Tibial nerve (tissue), 4 donors: ENCODE results near the gene NFAM1. TPM values are rescaled to one million over a fixed set of nuclear protein-coding genes. Genes with fewer than 3 reads are reported as not detected.

Source experiments
- DNase-seq, 2 donors: peaks; one replicate each; pipeline ENCODE4 v3.0.0-alpha.2; 2019; ENCODE audit warnings: low spot score in 2 of 2
- H3K27ac ChIP-seq, 4 donors: fragments of 200-600 bp; sonication (generic) in 3 of 4; one replicate each; pipeline ENCODE4 v1.5.1; 2017 to 2019; ENCODE audit warnings: mild to moderate bottlenecking in 1 of 4
- H3K27me3 ChIP-seq, 2 donors: fragments of 200-600 bp; sonication (generic) in 1 of 2; one replicate each; pipeline versions ENCODE4 v1.5.1 to v1.6.0; 2017 to 2019
- H3K36me3 ChIP-seq, 3 donors: fragments of 200-600 bp; sonication (generic); one replicate each; pipeline ENCODE4 v1.5.1; 2018 to 2019
- H3K4me1 ChIP-seq, 4 donors: fragments of 200-600 bp; sonication (generic) in 3 of 4; one replicate each; pipeline ENCODE4 v1.5.1; 2017 to 2019
- H3K4me3 ChIP-seq, 4 donors: fragments of 200-600 bp; sonication (generic) in 3 of 4; one replicate each; pipeline ENCODE4 v1.5.1; 2017 to 2019; ENCODE audit warnings: mild to moderate bottlenecking in 1 of 4, moderate library complexity in 1 of 4
- H3K9me3 ChIP-seq, 4 donors: fragments of 200-600 bp; sonication (generic) in 3 of 4; one replicate each; pipeline ENCODE4 v1.5.1; 2017 to 2019
- CTCF ChIP-seq, 5 experiments: fragments of 200-600 bp in 3 of 5; fragments of 450-650 bp in 2 of 5; sonication (generic) in 3 of 5; IDR thresholded peaks; one replicate each; pipeline ENCODE4 v1.5.1; 2016 to 2019; ENCODE audit warnings: antibody characterized with exemption in 5 of 5, mild to moderate bottlenecking in 3 of 5, moderate library complexity in 2 of 5
- EP300 ChIP-seq, 2 donors: sonication (generic); formaldehyde crosslinking; IDR thresholded peaks; one replicate each; pipeline ENCODE4 v1.6.1; 2017; ENCODE audit warnings: antibody characterized with exemption in 2 of 2, mild to moderate bottlenecking in 1 of 2
- POLR2A ChIP-seq, 2 donors: fragments of 450-650 bp; IDR thresholded peaks; one replicate each; pipeline ENCODE4 v1.6.1; 2017; ENCODE audit warnings: antibody characterized with exemption in 2 of 2, mild to moderate bottlenecking in 2 of 2, moderate library complexity in 2 of 2
- WGBS, 2 donors: methylation state at CpG; one replicate each; pipeline ENCODE4 v1.1.5; 2018; 5-methylcytosine and 5-hydroxymethylcytosine counted together
- total RNA-seq, 4 donors: library from RNA; depleted of rRNA; stranded (reverse); fragments of >200 nt; gene quantifications; one replicate each; pipeline ENCODE4 v1.1.0, GENCODE V29; 2016

The NFAM1 gene
- total RNA-seq, 4 donors from 2014 or later: 1.8 to 2.8 (median 2.2) TPM

GRCh38 chr22:42452916-42453315, 20.7 kb upstream of the NFAM1 start:
- DNase-seq: no peak
- H3K36me3 ChIP-seq: no peaks in the 10 kb centered on the region
- H3K27me3 ChIP-seq: peaks cover 0 to 6% of the 10 kb centered on the region in 2 donors
- H3K4me1 ChIP-seq: no peaks in the 10 kb centered on the region
- H3K9me3 ChIP-seq: no peaks in the 10 kb centered on the region
- 77 to 80% methylated on average over 6 of the region's 6 CpGs for whole genome bisulfite sequencing, 2 donors
- H3K27ac ChIP-seq: no peak overlapping the region
- TF ChIP-seq CTCF (IDR thresholded peaks at IDR 0.05) (no peak), POLR2A (IDR thresholded peaks at IDR 0.05) (no peak), EP300 (IDR thresholded peaks at IDR 0.05) (no peak)
- H3K4me3 ChIP-seq: no peak overlapping the region

GRCh38 chr22:42452456-42452855, 20.3 kb upstream of the NFAM1 start:
- no peaks in the 10 kb centered on the region for H3K4me1 ChIP-seq
- WGBS, 2 donors: 82 to 83% methylated on average over 4 to 11 of the region's 11 CpGs
- no peak for DNase-seq

GRCh38 chr22:42451499-42452145, 19.4 kb upstream of the NFAM1 start:
- no peak overlapping the region for H3K27ac ChIP-seq
- WGBS, 2 donors: 82 to 86% methylated on average over 11 of the region's 11 CpGs
- no peak for TF ChIP-seq EP300 (IDR thresholded peaks at IDR 0.05)
- TF ChIP-seq CTCF (IDR thresholded peaks at IDR 0.05): no peak
- no peak for TF ChIP-seq POLR2A (IDR thresholded peaks at IDR 0.05)
- H3K9me3 ChIP-seq: no peaks in the 10 kb centered on the region
- DNase-seq: no peak
- no peaks in the 10 kb centered on the region for H3K4me1 ChIP-seq
- H3K27me3 ChIP-seq: no peaks in the 10 kb centered on the region
- H3K4me3 ChIP-seq: no peak overlapping the region
- H3K36me3 ChIP-seq: no peaks in the 10 kb centered on the region

More at GRCh38 chr22:42452456-42452855, 20.3 kb upstream of the NFAM1 start:
- Histone ChIP-seq H3K4me3 (no peak overlapping the region), H3K27me3 (peaks cover 0 to 2% of the 10 kb centered on the region in 2 donors), H3K9me3 (no peaks in the 10 kb centered on the region), H3K27ac (no peak overlapping the region), H3K36me3 (no peaks in the 10 kb centered on the region)
- TF ChIP-seq CTCF (IDR thresholded peaks at IDR 0.05): no peak
- TF ChIP-seq POLR2A (IDR thresholded peaks at IDR 0.05): no peak
- no peak for TF ChIP-seq EP300 (IDR thresholded peaks at IDR 0.05)

- Histone ChIP-seq H3K27ac (no peak overlapping the region), H3K36me3 (no peaks in the 10 kb centered on the region), H3K4me1 (no peaks in the 10 kb centered on the region), H3K4me3 (no peak overlapping the region), H3K27me3 (no peaks in the 10 kb centered on the region), H3K9me3 (no peaks in the 10 kb centered on the region)
- WGBS, 2 donors: 85% methylated on average over 6 of the region's 6 CpGs
- TF ChIP-seq CTCF (IDR thresholded peaks at IDR 0.05) (no peak), EP300 (IDR thresholded peaks at IDR 0.05) (no peak), POLR2A (IDR thresholded peaks at IDR 0.05) (no peak)
- no peak for DNase-seq
Observed at GRCh38 chr22:42450862-42451261, 18.7 kb upstream of the NFAM1 start.

GRCh38 chr22:42446151-42446550, 13.9 kb upstream of the NFAM1 start:
- TF ChIP-seq EP300 (IDR thresholded peaks at IDR 0.05): no peak
- no peak for TF ChIP-seq POLR2A (IDR thresholded peaks at IDR 0.05)
- no peak for TF ChIP-seq CTCF (IDR thresholded peaks at IDR 0.05)
- Histone ChIP-seq H3K27ac (no peak overlapping the region), H3K4me1 (peaks cover 0 to 22% (median 19%) of the 10 kb centered on the region in 4 donors), H3K4me3 (no peak overlapping the region), H3K36me3 (no peaks in the 10 kb centered on the region), H3K27me3 (no peaks in the 10 kb centered on the region), H3K9me3 (no peaks in the 10 kb centered on the region)
- 56 to 63% methylated on average over 13 of the region's 13 CpGs for WGBS, 2 donors
- no peak for DNase-seq
